ENCODE measurements around the gene UMODL1. TPM values are rescaled to one million over a fixed set of nuclear protein-coding genes. Genes with fewer than 3 reads are reported as not detected.

Gene UMODL1
- total and polyA plus RNA-seq, 2 experiments from 2014 or later: not detected

DNA sequence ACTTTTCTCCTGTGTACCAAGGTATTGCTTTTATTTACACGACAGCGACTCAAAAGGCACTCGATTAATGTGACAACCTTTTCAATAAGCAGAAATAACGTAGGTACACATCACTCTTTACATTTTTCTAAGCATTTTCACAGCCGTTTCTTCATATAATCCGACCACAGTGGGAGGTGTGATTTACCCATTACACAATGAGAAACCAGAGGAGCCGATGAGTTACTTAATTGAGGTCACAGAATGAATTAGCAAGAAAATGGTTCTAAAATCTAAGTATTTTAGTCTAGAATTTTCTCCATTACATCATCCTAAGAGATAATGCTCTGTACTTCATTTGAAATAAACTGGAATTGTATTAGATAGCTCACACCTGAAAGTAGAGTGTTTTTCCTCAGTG lies 71.5 kb downstream of the UMODL1 start:
- no peak overlapping the region for H3K27ac ChIP-seq
- no peak overlapping the region for H3K4me3 ChIP-seq

GRCh38 chr21:42143111-42143510 lies 72.0 kb downstream of the UMODL1 start:
- DNase-seq (ENCODE audit: low read depth in 1 of 2, low spot score in 1 of 2): no peak
- H3K27ac ChIP-seq: no peak overlapping the region
- H3K27me3 ChIP-seq: no peaks in the 10 kb centered on the region
- no peak overlapping the region for H3K4me3 ChIP-seq
- no peaks in the 10 kb centered on the region for H3K4me1 ChIP-seq (ENCODE audit: low read depth)
- no peaks in the 10 kb centered on the region for H3K9me3 ChIP-seq (ENCODE audit: low read depth)
- TF ChIP-seq, protein P1, sequence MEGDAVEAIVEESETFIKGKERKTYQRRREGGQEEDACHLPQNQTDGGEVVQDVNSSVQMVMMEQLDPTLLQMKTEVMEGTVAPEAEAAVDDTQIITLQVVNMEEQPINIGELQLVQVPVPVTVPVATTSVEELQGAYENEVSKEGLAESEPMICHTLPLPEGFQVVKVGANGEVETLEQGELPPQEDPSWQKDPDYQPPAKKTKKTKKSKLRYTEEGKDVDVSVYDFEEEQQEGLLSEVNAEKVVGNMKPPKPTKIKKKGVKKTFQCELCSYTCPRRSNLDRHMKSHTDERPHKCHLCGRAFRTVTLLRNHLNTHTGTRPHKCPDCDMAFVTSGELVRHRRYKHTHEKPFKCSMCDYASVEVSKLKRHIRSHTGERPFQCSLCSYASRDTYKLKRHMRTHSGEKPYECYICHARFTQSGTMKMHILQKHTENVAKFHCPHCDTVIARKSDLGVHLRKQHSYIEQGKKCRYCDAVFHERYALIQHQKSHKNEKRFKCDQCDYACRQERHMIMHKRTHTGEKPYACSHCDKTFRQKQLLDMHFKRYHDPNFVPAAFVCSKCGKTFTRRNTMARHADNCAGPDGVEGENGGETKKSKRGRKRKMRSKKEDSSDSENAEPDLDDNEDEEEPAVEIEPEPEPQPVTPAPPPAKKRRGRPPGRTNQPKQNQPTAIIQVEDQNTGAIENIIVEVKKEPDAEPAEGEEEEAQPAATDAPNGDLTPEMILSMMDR (IDR thresholded peaks at IDR 0.05; ENCODE audit: low read depth, low read length): no peak
- H3K36me3 ChIP-seq: no peaks in the 10 kb centered on the region

More for the DNA sequence above, 71.5 kb downstream of the UMODL1 start:
- Histone ChIP-seq H3K4me1 (ENCODE audit: low read depth) (no peaks in the 10 kb centered on the region), H3K36me3 (no peaks in the 10 kb centered on the region), H3K9me3 (ENCODE audit: low read depth) (no peaks in the 10 kb centered on the region), H3K27me3 (no peaks in the 10 kb centered on the region)
- TF ChIP-seq, protein P1 (IDR thresholded peaks at IDR 0.05; ENCODE audit: low read depth, low read length): no peak
- no peak for DNase-seq (ENCODE audit: low read depth in 1 of 2, low spot score in 1 of 2)

GRCh38 chr21:42144221-42144620 lies 73.1 kb downstream of the UMODL1 start:
- TF ChIP-seq, protein P1 (IDR thresholded peaks at IDR 0.05; ENCODE audit: low read depth, low read length): no peak
- DNase-seq (ENCODE audit: low read depth in 1 of 2, low spot score in 1 of 2): no peak
- H3K4me3 ChIP-seq: no peak overlapping the region

DNA sequence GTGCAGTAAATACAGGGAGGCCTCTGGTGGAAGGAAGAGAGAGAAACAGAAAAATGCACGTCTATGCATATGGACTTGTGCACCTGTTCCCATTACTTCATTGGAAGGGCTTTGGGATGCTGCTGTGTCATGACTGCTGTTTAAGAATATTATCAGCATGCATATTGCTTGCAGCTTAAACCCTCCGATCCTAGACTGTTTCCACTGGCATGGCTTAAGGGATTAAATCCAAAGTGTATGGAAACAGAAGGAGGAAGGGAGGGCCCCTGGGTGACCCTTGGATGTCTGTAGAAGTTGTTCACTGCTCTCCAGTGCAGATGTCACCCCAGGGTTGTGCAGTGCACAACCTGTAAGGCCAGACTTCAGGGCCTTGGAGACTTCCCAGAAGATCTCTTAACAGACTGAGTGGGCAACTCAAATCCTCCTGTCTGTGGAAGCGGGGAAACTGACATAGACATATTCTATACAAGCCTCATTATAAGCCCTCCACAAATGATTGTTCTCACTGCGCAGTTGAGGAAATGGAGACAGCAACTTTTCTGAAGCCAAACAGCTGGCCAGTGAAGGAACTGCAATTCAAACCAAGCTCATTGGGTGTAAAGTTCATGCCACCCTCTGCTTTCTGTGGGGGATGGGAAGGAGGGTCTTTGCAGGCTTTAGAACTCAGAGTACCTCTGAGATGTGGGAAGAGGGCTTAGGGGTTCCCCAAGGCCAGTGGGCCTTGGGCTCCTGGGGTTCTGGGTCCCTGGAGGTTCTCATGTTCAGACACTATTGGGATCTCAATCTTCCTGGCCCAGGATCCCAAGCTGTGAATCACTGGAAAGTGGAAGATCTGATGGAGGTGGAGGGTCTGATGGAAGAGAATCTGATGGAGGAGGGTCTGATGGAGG lies 73.8 kb downstream of the UMODL1 start:
- TF ChIP-seq, protein P1 (IDR thresholded peaks at IDR 0.05; ENCODE audit: low read depth, low read length): no peak

More at GRCh38 chr21:42144221-42144620, 73.1 kb downstream of the UMODL1 start:
- no peaks in the 10 kb centered on the region for H3K4me1 ChIP-seq (ENCODE audit: low read depth)
- H3K27me3 ChIP-seq: no peaks in the 10 kb centered on the region
- no peaks in the 10 kb centered on the region for H3K36me3 ChIP-seq
- no peaks in the 10 kb centered on the region for H3K9me3 ChIP-seq (ENCODE audit: low read depth)
- H3K27ac ChIP-seq: no peak overlapping the region

DNA sequence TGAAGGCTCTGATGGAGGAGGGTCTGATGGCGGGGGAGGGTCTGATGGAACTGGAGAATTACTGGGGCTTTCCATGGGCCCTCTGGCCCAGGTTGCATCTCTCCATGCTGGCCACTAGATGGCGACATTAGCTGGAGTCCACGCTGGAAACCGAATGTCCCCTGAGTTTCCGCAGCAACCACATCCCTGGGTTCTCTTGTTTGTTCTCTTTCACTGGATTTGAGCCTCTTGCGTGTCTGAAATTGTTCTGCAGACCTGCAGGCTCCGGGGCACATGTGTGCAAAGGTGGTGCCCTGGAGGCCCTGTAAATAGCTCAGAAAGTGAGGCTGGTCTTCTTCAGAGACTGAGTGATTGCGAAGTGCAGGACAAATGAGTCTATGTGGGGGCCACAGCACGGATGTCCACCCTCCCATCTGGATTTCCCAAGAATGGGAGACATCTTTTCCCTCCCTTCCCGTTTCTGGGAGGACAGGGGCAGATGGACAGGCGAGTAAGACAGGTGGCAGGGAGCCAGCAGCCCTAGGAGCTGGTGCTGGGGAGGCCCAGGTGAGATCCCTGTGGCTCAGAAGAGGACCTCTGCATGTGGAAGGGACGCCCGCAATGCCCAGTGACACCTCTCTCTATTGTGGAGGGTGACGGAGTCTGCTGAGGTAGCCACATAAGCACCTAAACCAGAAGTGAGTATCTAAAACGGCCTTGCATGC lies 74.6 kb downstream of the UMODL1 start:
- Histone ChIP-seq H3K4me3 (no peak overlapping the region), H3K36me3 (no peaks in the 10 kb centered on the region), H3K27ac (no peak overlapping the region), H3K27me3 (no peaks in the 10 kb centered on the region), H3K9me3 (ENCODE audit: low read depth) (no peaks in the 10 kb centered on the region), H3K4me1 (ENCODE audit: low read depth) (no peaks in the 10 kb centered on the region)
- TF ChIP-seq, protein P1 (IDR thresholded peaks at IDR 0.05; ENCODE audit: low read depth, low read length): peak; percentile 88
- peak; percentile 74 to 76 for DNase-seq (ENCODE audit: low read depth in 1 of 2, low spot score in 1 of 2)

More for the DNA sequence above, 73.8 kb downstream of the UMODL1 start:
- Histone ChIP-seq H3K4me3 (no peak overlapping the region), H3K36me3 (no peaks in the 10 kb centered on the region), H3K9me3 (ENCODE audit: low read depth) (no peaks in the 10 kb centered on the region), H3K27ac (no peak overlapping the region), H3K27me3 (no peaks in the 10 kb centered on the region), H3K4me1 (ENCODE audit: low read depth) (no peaks in the 10 kb centered on the region)
- DNase-seq (ENCODE audit: low read depth in 1 of 2, low spot score in 1 of 2): no peak

Data from cardiac muscle cell (in vitro differentiated cells and primary cell).